GM23338 (cell line): Measurements from ENCODE around the gene RASSF10. TPM values are rescaled to one million over a fixed set of nuclear protein-coding genes. Genes with fewer than 3 reads are reported as not detected.

Source experiments
- ATAC-seq: fragments of 200-7000 bp; cut with Tn5 transposase; 3 replicates; pipeline ENCODE4 v1.9.1; 2020
- DNase-seq: peaks from one replicate; pipeline ENCODE4 v3.0.0-alpha.2; 2015; ENCODE audit warnings: low spot score
- H2AFZ ChIP-seq: fragments of 200-600 bp; sonication (generic); 2 replicates; pipeline ENCODE4 v1.8.0; 2016; ENCODE audit warnings: antibody characterized with exemption, mild to moderate bottlenecking, moderate library complexity
- H3F3A ChIP-seq: fragments of 200-600 bp; sonication (generic); replicated peaks from 2 replicates; pipeline ENCODE4 v1.8.0; 2017; ENCODE audit warnings: antibody characterized with exemption, mixed run types, low read depth
- H3K27ac ChIP-seq: fragments of 200-600 bp; sonication (generic); 2 replicates; pipeline ENCODE4 v1.6.1; 2016; ENCODE audit warnings: low read depth
- H3K27me3 ChIP-seq: fragments of 200-600 bp; sonication (generic); 2 replicates; pipeline ENCODE4 v1.8.0; 2016; ENCODE audit warnings: mild to moderate bottlenecking, mixed run types, moderate library complexity; ENCODE audit not compliant: insufficient read depth
- H3K36me3 ChIP-seq: fragments of 200-600 bp; sonication (generic); 2 replicates; pipeline ENCODE4 v1.8.0; 2016; ENCODE audit warnings: mild to moderate bottlenecking; ENCODE audit not compliant: insufficient read depth
- H3K4me1 ChIP-seq: fragments of 200-600 bp; sonication (generic); 2 replicates; pipeline ENCODE4 v1.8.0; 2016; ENCODE audit warnings: mild to moderate bottlenecking, moderate library complexity; ENCODE audit not compliant: insufficient read depth
- H3K4me2 ChIP-seq: fragments of 200-600 bp; sonication (generic); 2 replicates; pipeline ENCODE4 v1.7.1; 2017; ENCODE audit warnings: mixed run types
- H3K4me3 ChIP-seq: fragments of 200-600 bp; sonication (generic); 2 replicates; pipeline ENCODE4 v1.6.1; 2016; ENCODE audit warnings: mixed run types
- H3K79me2 ChIP-seq: fragments of 200-600 bp; sonication (generic); replicated peaks from 2 replicates; pipeline ENCODE4 v1.8.0; 2017; ENCODE audit warnings: mild to moderate bottlenecking; ENCODE audit not compliant: insufficient read depth
- H3K9me2 ChIP-seq: fragments of 200-600 bp; sonication (generic); 2 replicates; pipeline ENCODE4 v1.8.0; 2017; ENCODE audit not compliant: insufficient read depth
- H4K20me1 ChIP-seq: fragments of 200-600 bp; sonication (generic); replicated peaks from 2 replicates; pipeline ENCODE4 v1.8.0; 2017; ENCODE audit warnings: mild to moderate bottlenecking; ENCODE audit not compliant: insufficient read depth
- H3K27ac Mint-ChIP-seq: 2 replicates; pipeline ENCODE4 v1.8.0; 2020; ENCODE audit warnings: inconsistent platforms, mild to moderate bottlenecking, moderate library complexity, mixed read lengths
- H3K27me3 Mint-ChIP-seq: 3 replicates; pipeline ENCODE4 v1.8.0; 2022; ENCODE audit warnings: low read depth, mild to moderate bottlenecking, moderate library complexity, mixed read lengths, inconsistent platforms; ENCODE audit not compliant: insufficient read depth, poor library complexity
- H3K36me3 Mint-ChIP-seq: 3 replicates; pipeline ENCODE4 v1.8.0; 2021; ENCODE audit warnings: low read depth, mild to moderate bottlenecking, inconsistent platforms, moderate library complexity, mixed read lengths
- H3K4me1 Mint-ChIP-seq: 3 replicates; pipeline ENCODE4 v1.8.0; 2020; ENCODE audit warnings: mild to moderate bottlenecking, inconsistent platforms, mixed read lengths
- H3K4me3 Mint-ChIP-seq: 3 replicates; pipeline ENCODE4 v1.8.0; 2021; ENCODE audit warnings: moderate library complexity, mild to moderate bottlenecking, inconsistent platforms, mixed read lengths
- H3K9me3 Mint-ChIP-seq: 3 replicates; pipeline ENCODE4 v1.8.0; 2020; ENCODE audit warnings: moderate library complexity, mild to moderate bottlenecking, inconsistent platforms, mixed read lengths
- CTCF ChIP-seq, 2 experiments: fragments of 200-600 bp in 1 of 2; sonication (generic) in 1 of 2; conservative IDR thresholded peaks; 2 replicates each; pipeline versions ENCODE4 v1.5.1 to v1.6.1; 2016 to 2017; ENCODE audit warnings: antibody characterized with exemption in 2 of 2, low read depth in 2 of 2, mild to moderate bottlenecking in 2 of 2, moderate library complexity in 1 of 2
- JUNB ChIP-seq: IDR thresholded peaks from one replicate; pipeline ENCODE4 v1.6.1; 2016; ENCODE audit warnings: antibody characterized with exemption; ENCODE audit not compliant: unreplicated experiment
- REST ChIP-seq: IDR thresholded peaks from one replicate; pipeline ENCODE4 v1.6.1; 2018; ENCODE audit warnings: antibody characterized with exemption; ENCODE audit not compliant: unreplicated experiment
- ZNF114 ChIP-seq: fragments of 250-450 bp; sonication (Bioruptor Pico); IDR thresholded peaks from 2 replicates; pipeline ENCODE4 v1.5.0; 2020; ENCODE audit warnings: mild to moderate bottlenecking, moderate library complexity
- ZNF331 ChIP-seq: fragments of 250-450 bp; sonication (Bioruptor Pico); IDR thresholded peaks from 2 replicates; pipeline ENCODE4 v1.5.0; 2020; ENCODE audit warnings: low read depth, mild to moderate bottlenecking, moderate library complexity
- ZNF462 ChIP-seq: fragments of 250-450 bp; sonication (Bioruptor Pico); IDR thresholded peaks from 2 replicates; pipeline ENCODE4 v1.5.0; 2020; ENCODE audit warnings: mild to moderate bottlenecking, moderate library complexity
- polyA plus RNA-seq: library from polyadenylated mRNA; unstranded; fragments of >200 nt; fragmentation: Nextera tagmentation; extraction: Ambion mirVana; gene quantifications from 2 replicates; pipeline ENCODE4 v1.2.1, GENCODE V29; 2016
- total RNA-seq: library from RNA; depleted of rRNA; stranded (reverse); fragments of >200 nt; shearing (Covaris generic); gene quantifications from 2 replicates; pipeline ENCODE4 v1.2.3, GENCODE V29; 2014

Gene RASSF10
- total and polyA plus RNA-seq, 2 experiments from 2014 or later, result 0.13 to 1.8 TPM

- TF ChIP-seq ZNF331 (no peak), CTCF (conservative IDR thresholded peaks at IDR 0.05; ENCODE audit: low read depth in 2 of 2) (no peak), ZNF462 (CRISPR knock-in tag) (no peak), ZNF114 (CRISPR knock-in tag) (no peak), JUNB (no peak), REST (no peak)
- H3K27me3 ChIP-seq, result no peaks in the 10 kb centered on the region
- no peaks in the 10 kb centered on the region for H3K36me3 Mint-ChIP-seq
- no peak for DNase-seq
- H3K4me1 ChIP-seq, result no peaks in the 10 kb centered on the region
- no peaks in the 10 kb centered on the region for H3K9me2 ChIP-seq
- no peak overlapping the region for H3K4me3 ChIP-seq
- H2AFZ ChIP-seq, result no peak overlapping the region
- no peaks in the 10 kb centered on the region for H4K20me1 ChIP-seq
- no peaks in the 10 kb centered on the region for H3K9me3 Mint-ChIP-seq
- no peaks in the 10 kb centered on the region for H3K27me3 Mint-ChIP-seq
- ATAC-seq, result no peak
- H3K4me3 Mint-ChIP-seq, result no peak overlapping the region
- H3K27ac Mint-ChIP-seq, result no peak overlapping the region
- H3K36me3 ChIP-seq, result no peaks in the 10 kb centered on the region
- no peaks in the 10 kb centered on the region for H3F3A ChIP-seq
- H3K4me1 Mint-ChIP-seq, result no peaks in the 10 kb centered on the region
- no peak overlapping the region for H3K27ac ChIP-seq
- H3K4me2 ChIP-seq, result no peak overlapping the region
- H3K79me2 ChIP-seq, result no peaks in the 10 kb centered on the region
These were observed 27.1 kb downstream of the RASSF10 start for GRCh38 chr11:13036235-13036634.
